Fibroblast of lung (primary cell): ENCODE data around the gene HBQ1. TPM values are rescaled to one million over a fixed set of nuclear protein-coding genes. Genes with fewer than 3 reads are reported as not detected.

ENCODE experiments used
- DNase-seq, 2 donors: peaks; one replicate each; pipeline versions ENCODE4 v3.0.0 to v3.0.0-alpha.2; 2010; ENCODE audit warnings: low read depth in 2 of 2
- H2AFZ ChIP-seq: 2 replicates; pipeline ENCODE4 v1.5.1; 2012; ENCODE audit warnings: low read length, control low read depth, inconsistent platforms
- H3K27ac ChIP-seq: 2 replicates; pipeline ENCODE4 v1.5.1; 2011; ENCODE audit warnings: low read length, control low read depth; ENCODE audit not compliant: insufficient read depth
- H3K27me3 ChIP-seq: 2 replicates; pipeline ENCODE4 v1.5.1; 2011; ENCODE audit warnings: mild to moderate bottlenecking, low read length; ENCODE audit not compliant: control insufficient read depth, insufficient read depth
- H3K36me3 ChIP-seq: 2 replicates; pipeline ENCODE4 v1.5.1; 2011; ENCODE audit warnings: low read length; ENCODE audit not compliant: control insufficient read depth, insufficient read depth
- H3K4me1 ChIP-seq: 2 replicates; pipeline ENCODE4 v1.5.1; 2011; ENCODE audit warnings: low read length; ENCODE audit not compliant: control insufficient read depth, insufficient read depth; ENCODE audit errors: extremely low read depth
- H3K4me2 ChIP-seq: 2 replicates; pipeline ENCODE4 v1.5.1; 2011; ENCODE audit warnings: low read length, control low read depth; ENCODE audit not compliant: insufficient read depth; ENCODE audit errors: extremely low read depth
- H3K4me3 ChIP-seq, 4 experiments: fragments of 200-600 bp in 1 of 4; sonication (generic) in 1 of 4; replicated peaks in 1 of 4; 2 replicates each; pipeline ENCODE4 v1.5.1; 2011 to 2016; ENCODE audit warnings: low read length in 4 of 4, low read depth in 3 of 4, mild to moderate bottlenecking in 3 of 4, control low read depth in 2 of 4, inconsistent platforms in 1 of 4, mixed read lengths in 1 of 4; ENCODE audit not compliant: insufficient read depth in 1 of 4; ENCODE audit errors: control extremely low read depth in 1 of 4
- H3K79me2 ChIP-seq: 2 replicates; pipeline ENCODE4 v1.5.1; 2012; ENCODE audit warnings: mild to moderate bottlenecking, low read length, inconsistent platforms; ENCODE audit not compliant: control insufficient read depth, insufficient read depth
- H3K9ac ChIP-seq: 2 replicates; pipeline ENCODE4 v1.5.1; 2011; ENCODE audit warnings: mild to moderate bottlenecking, low read length, control low read depth; ENCODE audit not compliant: insufficient read depth
- H3K9me3 ChIP-seq: 2 replicates; pipeline ENCODE4 v1.5.1; 2012; ENCODE audit warnings: low read depth, low read length; ENCODE audit not compliant: control insufficient read depth, insufficient read depth
- H4K20me1 ChIP-seq: 2 replicates; pipeline ENCODE4 v1.5.1; 2011; ENCODE audit warnings: low read length; ENCODE audit not compliant: control insufficient read depth, insufficient read depth; ENCODE audit errors: extremely low read depth
- EZH2 ChIP-seq: IDR thresholded peaks from 2 replicates; pipeline ENCODE4 v1.5.1; 2012; ENCODE audit warnings: low read length, control low read depth, mild to moderate bottlenecking; ENCODE audit errors: missing control alignments
- polyA plus RNA-seq, 2 donors: library from polyadenylated mRNA; depleted of rRNA in 1 of 2; stranded (reverse) in 1 of 2; unstranded in 1 of 2; fragments of >200 nt; gene quantifications; 2 replicates each; pipeline ENCODE4 v1.2.1, GENCODE V29; 2011 to 2012; ENCODE audit warnings: missing spikeins in 1 of 2
- total RNA-seq: library from RNA; depleted of rRNA; stranded (reverse); fragments of >200 nt; gene quantifications from 2 replicates; pipeline ENCODE4 v1.2.1, GENCODE V29; 2014
- TF ChIP-seq, protein P1 (sequence below), 2 donors: IDR thresholded peaks in 1 of 2; conservative IDR thresholded peaks in 1 of 2; 1 replicate in 1 of 2; 2 replicates in 1 of 2; pipeline ENCODE4 v1.5.1; 2011 to 2012; ENCODE audit warnings: low read length in 2 of 2, control low read depth in 1 of 2, inconsistent platforms in 1 of 2, low read depth in 1 of 2, mild to moderate bottlenecking in 1 of 2

Gene HBQ1
- total and polyA plus RNA-seq, 2 donors (not counting 1 experiment from before 2014, with no cell fraction given): not detected

DNA sequence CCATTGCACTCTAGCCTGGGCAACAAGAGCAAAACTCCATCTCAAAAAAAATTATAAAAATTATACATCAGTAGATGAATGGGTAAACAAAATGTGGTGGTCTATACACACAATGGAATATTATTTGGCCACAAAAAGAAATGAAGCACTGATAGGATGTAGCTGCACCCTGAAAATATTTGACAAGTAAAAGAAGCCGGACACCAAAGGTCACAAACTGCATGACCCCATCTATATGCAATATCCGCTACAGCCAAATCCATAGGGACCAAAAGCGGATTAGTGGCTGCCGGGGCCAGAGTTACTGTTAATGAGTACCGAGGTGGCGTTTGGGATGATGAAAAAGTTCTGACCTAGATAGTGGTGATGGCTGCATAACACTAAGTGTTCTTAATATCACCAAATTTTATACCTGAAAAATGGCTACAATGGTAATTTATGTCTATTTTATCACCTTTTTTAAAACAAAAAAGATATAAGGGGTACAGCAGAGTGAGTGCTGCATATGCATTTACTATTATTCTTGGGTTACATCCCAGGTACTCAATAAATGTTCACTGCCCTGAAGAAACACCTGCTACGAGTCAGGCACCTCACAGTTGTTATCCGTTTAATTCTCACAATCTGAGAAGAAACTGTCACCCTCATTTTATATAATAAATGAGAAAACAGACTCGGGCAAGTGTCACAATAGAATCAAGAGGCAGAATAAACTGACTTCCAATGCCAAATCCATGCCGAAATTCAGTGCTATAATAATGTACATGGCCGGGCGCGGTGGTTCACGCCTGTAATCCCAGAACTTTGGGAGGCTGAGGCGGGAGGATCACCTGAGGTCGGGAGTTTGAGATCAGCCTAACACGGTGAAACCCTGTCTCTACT is 807 bp upstream of the HBQ1 start:
- no peak overlapping the region for H2AFZ ChIP-seq
- H3K4me2 ChIP-seq: no peak overlapping the region
- no peak overlapping the region for H3K9ac ChIP-seq
- H3K36me3 ChIP-seq: peaks cover 4% of the 10 kb centered on the region
- H3K27me3 ChIP-seq: peaks cover 32% of the 10 kb centered on the region
- H3K79me2 ChIP-seq: no peaks in the 10 kb centered on the region
- no peak overlapping the region for H3K4me3 ChIP-seq
- H3K27ac ChIP-seq: no peak overlapping the region
- no peaks in the 10 kb centered on the region for H4K20me1 ChIP-seq
- DNase-seq: no peak
- H3K4me1 ChIP-seq: peaks cover 6% of the 10 kb centered on the region
- TF ChIP-seq EZH2: no peak
- TF ChIP-seq, protein P1, sequence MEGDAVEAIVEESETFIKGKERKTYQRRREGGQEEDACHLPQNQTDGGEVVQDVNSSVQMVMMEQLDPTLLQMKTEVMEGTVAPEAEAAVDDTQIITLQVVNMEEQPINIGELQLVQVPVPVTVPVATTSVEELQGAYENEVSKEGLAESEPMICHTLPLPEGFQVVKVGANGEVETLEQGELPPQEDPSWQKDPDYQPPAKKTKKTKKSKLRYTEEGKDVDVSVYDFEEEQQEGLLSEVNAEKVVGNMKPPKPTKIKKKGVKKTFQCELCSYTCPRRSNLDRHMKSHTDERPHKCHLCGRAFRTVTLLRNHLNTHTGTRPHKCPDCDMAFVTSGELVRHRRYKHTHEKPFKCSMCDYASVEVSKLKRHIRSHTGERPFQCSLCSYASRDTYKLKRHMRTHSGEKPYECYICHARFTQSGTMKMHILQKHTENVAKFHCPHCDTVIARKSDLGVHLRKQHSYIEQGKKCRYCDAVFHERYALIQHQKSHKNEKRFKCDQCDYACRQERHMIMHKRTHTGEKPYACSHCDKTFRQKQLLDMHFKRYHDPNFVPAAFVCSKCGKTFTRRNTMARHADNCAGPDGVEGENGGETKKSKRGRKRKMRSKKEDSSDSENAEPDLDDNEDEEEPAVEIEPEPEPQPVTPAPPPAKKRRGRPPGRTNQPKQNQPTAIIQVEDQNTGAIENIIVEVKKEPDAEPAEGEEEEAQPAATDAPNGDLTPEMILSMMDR (conservative IDR thresholded peaks at IDR 0.05 in 1 of 2, IDR thresholded peaks at IDR 0.05 in 1 of 2; ENCODE audit: low read depth in 1 of 2, low read length in 2 of 2): no peak
- no peaks in the 10 kb centered on the region for H3K9me3 ChIP-seq

DNA sequence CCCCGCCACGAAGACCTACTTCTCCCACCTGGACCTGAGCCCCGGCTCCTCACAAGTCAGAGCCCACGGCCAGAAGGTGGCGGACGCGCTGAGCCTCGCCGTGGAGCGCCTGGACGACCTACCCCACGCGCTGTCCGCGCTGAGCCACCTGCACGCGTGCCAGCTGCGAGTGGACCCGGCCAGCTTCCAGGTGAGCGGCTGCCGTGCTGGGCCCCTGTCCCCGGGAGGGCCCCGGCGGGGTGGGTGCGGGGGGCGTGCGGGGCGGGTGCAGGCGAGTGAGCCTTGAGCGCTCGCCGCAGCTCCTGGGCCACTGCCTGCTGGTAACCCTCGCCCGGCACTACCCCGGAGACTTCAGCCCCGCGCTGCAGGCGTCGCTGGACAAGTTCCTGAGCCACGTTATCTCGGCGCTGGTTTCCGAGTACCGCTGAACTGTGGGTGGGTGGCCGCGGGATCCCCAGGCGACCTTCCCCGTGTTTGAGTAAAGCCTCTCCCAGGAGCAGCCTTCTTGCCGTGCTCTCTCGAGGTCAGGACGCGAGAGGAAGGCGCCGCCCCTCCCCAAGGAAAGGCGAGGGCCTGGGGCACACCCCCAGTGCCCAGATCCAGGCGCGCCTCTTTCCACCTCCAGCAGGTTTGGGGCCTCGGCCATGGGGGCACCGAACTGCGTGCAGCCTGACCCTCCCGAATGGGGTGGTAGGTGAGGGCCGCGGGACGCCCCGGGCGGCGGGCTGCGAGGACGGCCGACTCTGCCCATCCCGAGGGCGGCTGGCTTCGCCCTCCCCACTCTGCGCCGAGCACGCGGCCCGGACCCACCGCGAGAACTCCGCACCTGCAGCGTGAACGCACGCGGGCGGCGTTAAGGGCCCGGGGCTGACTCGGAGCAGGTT is 664 bp downstream of the HBQ1 start:
- DNase-seq: peak; percentile 52 to 57
- Histone ChIP-seq H3K27me3 (peaks cover 21% of the 10 kb centered on the region), H3K27ac (no peak overlapping the region), H3K4me3 (peak overlapping the region in 2 of 4 experiments; percentile 12 to 46), H4K20me1 (no peaks in the 10 kb centered on the region), H3K4me1 (peaks cover 6% of the 10 kb centered on the region), H3K9ac (no peak overlapping the region), H3K4me2 (peak overlapping the region; percentile 72), H2AFZ (no peak overlapping the region), H3K36me3 (peaks cover 8% of the 10 kb centered on the region), H3K9me3 (no peaks in the 10 kb centered on the region), H3K79me2 (no peaks in the 10 kb centered on the region)
- TF ChIP-seq EZH2: no peak
- TF ChIP-seq, protein P1 (conservative IDR thresholded peaks at IDR 0.05 in 1 of 2, IDR thresholded peaks at IDR 0.05 in 1 of 2; ENCODE audit: low read depth in 1 of 2, low read length in 2 of 2): no peak

DNA sequence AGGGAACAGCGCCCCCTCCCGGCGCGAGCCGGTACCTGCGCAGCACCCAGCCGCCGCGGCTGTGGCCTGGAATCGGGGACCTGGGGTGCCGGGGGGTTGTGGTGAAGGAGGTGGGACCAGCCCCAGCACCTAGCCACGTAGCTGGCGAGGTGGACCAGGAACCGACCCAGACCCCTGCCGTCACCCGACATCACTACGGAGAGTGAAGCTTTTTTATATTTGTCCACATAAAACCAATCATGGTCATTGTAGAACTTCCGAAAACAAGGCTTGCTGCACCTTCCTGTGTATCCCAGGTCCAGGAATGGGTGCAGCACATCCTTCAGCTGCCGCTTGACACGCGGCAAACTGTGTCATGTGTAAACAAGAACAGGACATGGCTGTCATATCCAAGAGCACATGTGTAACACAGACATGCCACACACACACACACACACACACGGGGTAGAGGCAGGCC is 1.3 kb downstream of the HBQ1 start:
- no peak overlapping the region for H3K4me3 ChIP-seq
- peaks cover 21% of the 10 kb centered on the region for H3K27me3 ChIP-seq
- TF ChIP-seq, protein P1 (conservative IDR thresholded peaks at IDR 0.05 in 1 of 2, IDR thresholded peaks at IDR 0.05 in 1 of 2; ENCODE audit: low read depth in 1 of 2, low read length in 2 of 2): peak; percentile 71
- no peak for TF ChIP-seq EZH2
- no peaks in the 10 kb centered on the region for H3K79me2 ChIP-seq
- H3K36me3 ChIP-seq: peaks cover 8% of the 10 kb centered on the region
- no peak overlapping the region for H3K4me2 ChIP-seq
- H3K27ac ChIP-seq: no peak overlapping the region
- DNase-seq: peak in 1 of 2 donors; percentile 16
- H2AFZ ChIP-seq: no peak overlapping the region
- H3K9ac ChIP-seq: no peak overlapping the region
- no peaks in the 10 kb centered on the region for H3K9me3 ChIP-seq
- no peaks in the 10 kb centered on the region for H4K20me1 ChIP-seq
- H3K4me1 ChIP-seq: peaks cover 6% of the 10 kb centered on the region
